WERI-Rb-1 (cell line): ENCODE data around the gene GALNT5.

Experiments used
- DNase-seq: peaks from one replicate; pipeline ENCODE4 v3.0.0-alpha.2; 2020
- H3K27ac ChIP-seq: fragments of 250-450 bp; sonication (Bioruptor Pico); 2 replicates; pipeline ENCODE4 v1.5.1; 2020; ENCODE audit warnings: mild to moderate bottlenecking, moderate library complexity
- H3K27me3 ChIP-seq: fragments of 250-450 bp; sonication (Bioruptor Pico); 2 replicates; pipeline ENCODE4 v1.5.1; 2021; ENCODE audit warnings: mild to moderate bottlenecking, low read depth, moderate library complexity; ENCODE audit not compliant: insufficient read depth, severe bottlenecking
- H3K36me3 ChIP-seq: fragments of 250-450 bp; sonication (Bioruptor Pico); 2 replicates; pipeline ENCODE4 v1.5.1; 2020; ENCODE audit warnings: mild to moderate bottlenecking, moderate library complexity
- H3K4me3 ChIP-seq: 2 replicates; pipeline ENCODE4 v1.5.1; 2011; ENCODE audit warnings: low read depth, mild to moderate bottlenecking, control low read depth, low read length
- H3K9me3 ChIP-seq: fragments of 250-450 bp; sonication (Bioruptor Pico); 2 replicates; pipeline ENCODE4 v1.5.1; 2021; ENCODE audit warnings: mild to moderate bottlenecking, moderate library complexity; ENCODE audit not compliant: severe bottlenecking
- TF ChIP-seq, protein P1 (sequence below): IDR thresholded peaks from 2 replicates; pipeline ENCODE4 v1.5.1; 2011; ENCODE audit warnings: low read depth, mild to moderate bottlenecking, control low read depth, inconsistent platforms, low read length

Gene GALNT5

DNA sequence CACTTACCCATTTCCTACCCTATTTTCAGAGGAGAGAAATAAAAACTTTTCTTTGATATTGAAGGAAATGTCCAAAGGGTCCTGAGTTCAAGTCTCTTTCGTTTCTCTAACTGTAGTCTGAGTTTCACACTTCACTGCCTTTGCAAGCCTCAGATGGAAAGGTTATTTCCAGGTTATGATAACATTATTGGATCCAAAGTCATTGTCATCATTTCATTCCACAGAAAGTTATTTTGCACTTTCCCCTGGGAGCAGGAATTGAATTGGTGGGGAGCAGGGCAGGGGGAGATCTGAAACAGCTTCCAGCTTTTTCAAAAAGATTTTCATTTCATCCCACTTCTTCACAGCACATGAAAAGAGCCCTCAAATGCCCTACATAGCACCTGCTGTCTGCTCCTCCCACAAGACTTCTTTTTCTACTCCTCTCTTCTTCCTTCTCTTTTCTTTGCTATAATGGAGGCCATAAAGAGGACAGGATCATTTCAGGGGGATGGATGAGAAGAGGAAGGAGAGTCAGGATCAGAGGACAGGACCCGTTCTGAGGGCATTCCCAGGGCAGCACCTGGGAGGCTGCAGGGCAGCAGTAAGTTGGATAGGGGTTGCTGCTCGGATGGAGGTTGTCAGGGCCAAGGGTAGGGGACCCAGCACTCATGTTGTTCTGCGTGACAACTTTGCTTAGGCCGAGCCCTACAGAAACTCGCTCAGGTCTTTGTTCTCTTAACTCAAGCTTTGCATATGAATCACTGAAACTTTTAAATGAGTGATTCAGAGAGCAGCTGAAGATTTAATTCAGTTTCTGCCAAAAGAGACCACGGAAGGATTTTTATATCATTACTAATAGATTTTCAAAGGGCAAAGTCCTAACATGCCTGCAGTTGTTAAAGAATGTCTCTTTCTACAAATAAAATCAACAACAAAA lies 11.4 kb upstream of the GALNT5 start:
- no peaks in the 10 kb centered on the region for H3K36me3 ChIP-seq
- TF ChIP-seq, protein P1, sequence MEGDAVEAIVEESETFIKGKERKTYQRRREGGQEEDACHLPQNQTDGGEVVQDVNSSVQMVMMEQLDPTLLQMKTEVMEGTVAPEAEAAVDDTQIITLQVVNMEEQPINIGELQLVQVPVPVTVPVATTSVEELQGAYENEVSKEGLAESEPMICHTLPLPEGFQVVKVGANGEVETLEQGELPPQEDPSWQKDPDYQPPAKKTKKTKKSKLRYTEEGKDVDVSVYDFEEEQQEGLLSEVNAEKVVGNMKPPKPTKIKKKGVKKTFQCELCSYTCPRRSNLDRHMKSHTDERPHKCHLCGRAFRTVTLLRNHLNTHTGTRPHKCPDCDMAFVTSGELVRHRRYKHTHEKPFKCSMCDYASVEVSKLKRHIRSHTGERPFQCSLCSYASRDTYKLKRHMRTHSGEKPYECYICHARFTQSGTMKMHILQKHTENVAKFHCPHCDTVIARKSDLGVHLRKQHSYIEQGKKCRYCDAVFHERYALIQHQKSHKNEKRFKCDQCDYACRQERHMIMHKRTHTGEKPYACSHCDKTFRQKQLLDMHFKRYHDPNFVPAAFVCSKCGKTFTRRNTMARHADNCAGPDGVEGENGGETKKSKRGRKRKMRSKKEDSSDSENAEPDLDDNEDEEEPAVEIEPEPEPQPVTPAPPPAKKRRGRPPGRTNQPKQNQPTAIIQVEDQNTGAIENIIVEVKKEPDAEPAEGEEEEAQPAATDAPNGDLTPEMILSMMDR: no peak
- no peak for DNase-seq
- H3K27ac ChIP-seq: no peak overlapping the region
- H3K27me3 ChIP-seq: no peaks in the 10 kb centered on the region
- no peaks in the 10 kb centered on the region for H3K9me3 ChIP-seq
- no peak overlapping the region for H3K4me3 ChIP-seq

DNA sequence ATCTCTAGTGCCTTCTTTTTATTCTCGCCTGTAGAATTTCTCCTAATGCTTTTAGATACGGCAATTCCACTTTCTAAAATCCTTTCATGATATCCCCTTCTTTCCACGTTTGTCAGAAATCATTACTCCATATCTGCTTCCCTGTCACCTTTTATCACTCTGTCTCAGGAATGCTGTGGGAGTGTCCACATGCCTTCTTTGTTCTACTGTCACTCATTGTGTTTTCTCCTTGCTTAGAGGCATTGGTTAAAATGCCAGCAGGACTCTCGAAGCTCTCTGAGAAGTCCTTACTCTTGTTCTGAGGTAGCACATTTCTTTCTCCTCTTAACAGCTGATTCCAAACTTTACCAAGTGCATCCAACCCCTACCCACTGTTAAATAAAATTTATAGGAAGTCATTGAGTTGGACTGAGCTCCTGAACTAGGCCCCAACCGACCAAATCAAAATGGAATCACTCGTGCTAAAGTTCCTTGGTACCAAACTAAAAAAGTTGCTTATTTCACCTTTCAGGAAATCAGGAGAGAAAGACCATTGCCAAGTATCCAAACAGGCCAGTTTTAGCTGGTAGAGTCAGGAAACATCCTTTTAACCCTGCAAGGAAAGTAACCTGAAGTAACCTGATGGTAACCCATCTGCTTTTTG lies 10.6 kb upstream of the GALNT5 start:
- Histone ChIP-seq H3K27ac (no peak overlapping the region), H3K9me3 (no peaks in the 10 kb centered on the region), H3K27me3 (no peaks in the 10 kb centered on the region), H3K4me3 (no peak overlapping the region), H3K36me3 (no peaks in the 10 kb centered on the region)
- no peak for DNase-seq
- TF ChIP-seq, protein P1: no peak

DNA sequence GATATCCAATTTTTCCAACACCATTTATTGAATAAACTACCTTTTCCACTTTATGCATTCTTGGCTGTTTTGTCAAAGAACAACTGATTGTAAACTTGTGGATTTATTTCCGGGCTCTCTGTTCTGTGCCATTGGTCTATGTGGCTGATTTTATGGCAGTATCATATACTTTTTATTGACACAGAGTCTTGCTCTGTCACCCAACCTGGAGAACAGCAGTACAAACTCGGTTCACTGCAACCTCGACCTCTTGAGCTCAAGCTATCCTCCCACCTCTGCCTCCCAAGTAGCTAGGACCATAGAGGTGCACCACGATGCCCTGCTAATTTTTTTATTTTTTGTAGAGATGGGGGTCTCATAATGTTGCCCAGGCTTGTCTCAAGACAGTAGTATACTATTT lies 6.7 kb upstream of the GALNT5 start:
- no peak overlapping the region for H3K27ac ChIP-seq
- H3K27me3 ChIP-seq: no peaks in the 10 kb centered on the region
- H3K36me3 ChIP-seq: no peaks in the 10 kb centered on the region
- no peak for DNase-seq
- H3K9me3 ChIP-seq: no peaks in the 10 kb centered on the region
- no peak overlapping the region for H3K4me3 ChIP-seq
- TF ChIP-seq, protein P1: no peak

DNA sequence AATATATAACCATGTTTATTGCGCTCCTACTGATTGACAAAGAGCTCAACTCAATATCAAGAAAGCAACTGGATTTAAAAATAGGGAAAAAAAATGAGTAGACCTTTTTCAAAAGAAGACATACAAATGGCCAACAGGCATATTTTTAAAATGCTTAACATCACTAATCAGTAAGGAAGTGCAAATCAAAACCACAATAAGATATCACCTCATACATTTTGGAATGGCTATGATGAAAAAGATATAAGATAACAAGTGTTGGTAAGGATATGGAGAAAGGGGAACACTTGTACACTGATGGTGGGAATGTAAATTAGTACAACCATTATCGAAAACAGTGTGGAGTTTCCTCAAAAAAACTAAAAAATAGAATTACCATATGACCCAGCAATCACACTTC lies 5.6 kb upstream of the GALNT5 start:
- no peaks in the 10 kb centered on the region for H3K9me3 ChIP-seq
- no peak overlapping the region for H3K27ac ChIP-seq
- no peaks in the 10 kb centered on the region for H3K27me3 ChIP-seq
- H3K4me3 ChIP-seq: no peak overlapping the region
- TF ChIP-seq, protein P1: no peak
- no peak for DNase-seq
- no peaks in the 10 kb centered on the region for H3K36me3 ChIP-seq

DNA sequence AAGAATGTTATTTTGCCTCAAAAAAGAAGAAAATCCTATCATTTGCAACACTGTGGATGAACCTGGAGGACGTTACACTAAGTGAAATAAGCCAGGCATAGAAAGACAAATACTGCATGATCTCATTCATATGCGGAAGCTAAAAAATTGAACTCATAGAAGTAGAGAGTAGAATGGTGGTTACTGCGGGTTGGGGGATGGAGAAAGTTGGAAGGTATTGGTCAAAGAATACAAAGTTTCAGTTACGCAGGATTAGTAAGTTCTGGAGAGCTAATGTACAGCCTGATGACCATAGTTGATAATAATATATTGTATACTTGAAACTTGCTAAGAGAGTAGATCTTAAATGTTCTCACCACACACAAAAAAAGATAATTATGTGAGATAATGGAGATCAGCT lies 5.0 kb upstream of the GALNT5 start:
- Histone ChIP-seq H3K9me3 (no peaks in the 10 kb centered on the region), H3K27ac (no peak overlapping the region), H3K4me3 (no peak overlapping the region), H3K36me3 (no peaks in the 10 kb centered on the region), H3K27me3 (no peaks in the 10 kb centered on the region)
- no peak for DNase-seq
- TF ChIP-seq, protein P1: no peak
